Panc1 (cell line): ENCODE data around the gene IFT122.

Experiments used
- CTCF ChIP-seq: fragments of 450-650 bp; IDR thresholded peaks from 2 replicates; pipeline ENCODE4 v1.5.1; 2017; ENCODE audit warnings: mild to moderate bottlenecking
- POLR2AphosphoS5 ChIP-seq: IDR thresholded peaks from 2 replicates; pipeline ENCODE4 v1.6.1; 2012; ENCODE audit warnings: mild to moderate bottlenecking, low read depth, low read length, moderate library complexity
- REST ChIP-seq, 2 experiments: IDR thresholded peaks; 2 replicates each; pipeline ENCODE4 v1.6.1; 2011 to 2012; ENCODE audit warnings: low read depth in 2 of 2, control low read depth in 1 of 2, low read length in 1 of 2, mild to moderate bottlenecking in 1 of 2, moderate library complexity in 1 of 2; ENCODE audit not compliant: insufficient read depth in 1 of 2
- SIN3A ChIP-seq: IDR thresholded peaks from 2 replicates; pipeline ENCODE4 v1.6.1; 2012; ENCODE audit warnings: low read depth, mild to moderate bottlenecking, low read length, moderate library complexity, borderline replicate concordance; ENCODE audit not compliant: insufficient read depth
- TCF7L2 ChIP-seq: IDR thresholded peaks from 2 replicates; pipeline ENCODE4 v1.6.1; 2011; ENCODE audit warnings: mild to moderate bottlenecking, low read depth, low read length, inconsistent platforms

GRCh38 chr3:129563332-129563731, 123.3 kb downstream of the IFT122 start:
- TF ChIP-seq CTCF (no peak), REST (IDR thresholded peaks at IDR 0.05; ENCODE audit: insufficient read depth in 1 of 2, low read depth in 2 of 2, low read length in 1 of 2) (no peak), TCF7L2 (no peak), POLR2AphosphoS5 (no peak), SIN3A (no peak)
